Measurements from ENCODE around the gene UQCR11.

- TF ChIP-seq CTCF (IDR thresholded peaks at IDR 0.05), result no peak
- TF ChIP-seq POLR2A (IDR thresholded peaks at IDR 0.05), result no peak
Measured at GRCh38 chr19:1570836-1571235, 34.4 kb downstream of the UQCR11 start.
